ENCODE data around the gene GTSF1L.
"Not testable (repeated sequence)": the region's sequence is repeated elsewhere in the genome, so short reads cannot be mapped to it uniquely, and the experiment has no call there.

Gene GTSF1L

DNA sequence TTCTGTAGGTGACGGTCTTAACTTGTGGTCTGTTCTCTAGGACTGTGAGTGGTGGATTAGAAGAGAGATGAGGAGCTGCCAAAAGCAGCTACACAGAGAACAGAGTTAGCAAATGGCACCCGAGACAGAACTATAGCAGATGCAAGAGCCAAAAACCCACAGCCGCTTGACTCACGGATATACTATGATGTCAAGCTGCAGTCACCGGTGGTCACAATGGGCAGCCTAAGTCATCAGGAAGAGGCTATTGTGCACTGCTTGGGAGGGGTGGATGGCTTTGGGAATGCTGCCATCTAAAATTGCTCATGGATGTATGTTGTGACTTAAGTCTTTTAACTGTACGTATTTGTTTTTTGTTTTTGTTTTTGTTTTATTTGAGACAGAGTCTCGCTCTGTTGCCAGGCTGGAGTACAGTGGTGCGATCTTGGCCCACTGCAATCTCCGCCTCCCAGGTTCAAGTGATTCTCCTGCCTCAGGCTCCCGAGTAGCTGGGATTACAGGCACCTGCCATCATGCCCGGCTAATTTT, at the start of gene GTSF1L:
Gene GTSF1L (minus strand): TSS at position 192 of the 528 bp plus-strand sequence. CDS start 308 bp downstream, outside the sequence.
- Mint-ChIP-seq H3K4me3 (no peak within 1 kb of the TSS), H3K27me3 (ENCODE audit: low read depth) (no peaks in the 10 kb centered on the region), H3K36me3 (ENCODE audit: low read depth) (no peaks in the 10 kb centered on the region), H3K27ac (no peak within 1 kb of the TSS), H3K9me3 (peaks cover 14% of the 10 kb centered on the region), H3K4me1 (ENCODE audit: low read depth) (peaks cover 28% of the 10 kb centered on the region)

DNA sequence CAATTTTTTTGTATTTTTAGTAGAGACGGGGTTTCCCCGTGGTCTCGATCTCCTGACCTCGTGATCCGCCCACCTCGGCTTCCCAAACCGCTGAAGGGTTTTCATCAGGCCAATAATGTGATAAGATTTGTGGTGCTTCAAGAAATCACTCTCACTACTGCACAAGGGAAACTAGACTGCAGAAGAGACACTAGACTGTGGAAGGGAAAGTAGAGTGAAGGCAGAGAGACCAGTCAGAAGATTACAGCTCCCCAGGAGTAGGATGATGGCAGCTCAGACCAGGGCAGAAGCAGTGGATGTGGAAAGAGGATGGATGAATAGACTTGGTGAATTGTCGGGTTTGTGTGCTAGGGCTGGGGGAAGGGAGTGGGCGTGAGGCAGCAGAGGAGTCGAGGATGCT, 48.0 kb upstream of the GTSF1L start:
- H3K27me3 Mint-ChIP-seq (ENCODE audit: low read depth): peaks cover 12% of the 10 kb centered on the region
- H3K9me3 Mint-ChIP-seq: peaks cover 24% of the 10 kb centered on the region
- H3K27ac Mint-ChIP-seq: no peak overlapping the region
- H3K36me3 Mint-ChIP-seq (ENCODE audit: low read depth): peaks cover 3% of the 10 kb centered on the region
- no peak overlapping the region for H3K4me3 Mint-ChIP-seq
- peaks cover 4% of the 10 kb centered on the region for H3K4me1 Mint-ChIP-seq (ENCODE audit: low read depth)

DNA sequence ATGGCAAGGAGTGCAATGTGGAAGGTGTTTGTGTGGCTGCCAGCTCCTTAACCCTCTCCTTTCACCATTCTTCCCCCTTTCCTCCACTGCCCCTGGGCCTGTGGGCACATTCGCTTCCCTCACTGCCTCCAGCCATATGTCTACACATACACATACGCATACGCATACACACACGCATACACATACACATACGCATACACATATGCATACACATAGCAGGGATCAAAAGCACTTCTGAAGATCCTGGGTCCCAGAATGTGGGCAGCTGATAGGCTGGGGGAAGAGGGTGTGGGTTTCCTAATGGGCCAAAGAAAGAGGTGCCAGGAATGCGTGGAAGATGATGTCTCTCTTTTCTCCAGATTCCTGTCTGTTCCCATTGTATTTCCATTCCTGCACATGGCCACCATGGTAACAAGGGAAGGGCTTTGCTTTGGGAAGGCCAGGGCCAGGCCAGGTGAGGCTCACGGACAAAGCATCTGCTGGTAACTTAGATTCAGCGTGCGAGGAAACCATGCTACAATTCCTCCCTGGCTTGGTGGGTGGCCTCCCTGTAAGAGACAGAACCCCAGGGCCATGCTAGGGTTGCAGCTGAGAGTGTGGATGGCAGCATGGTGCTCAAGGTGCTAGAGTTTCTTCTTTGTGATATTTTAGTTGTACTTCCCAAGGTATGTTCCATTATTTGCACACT, 44.8 kb upstream of the GTSF1L start:
- Mint-ChIP-seq H3K4me3 (no peak overlapping the region), H3K4me1 (ENCODE audit: low read depth) (peaks cover 8% of the 10 kb centered on the region), H3K36me3 (ENCODE audit: low read depth) (no peaks in the 10 kb centered on the region), H3K27me3 (ENCODE audit: low read depth) (peaks cover 26% of the 10 kb centered on the region), H3K27ac (no peak overlapping the region), H3K9me3 (peaks cover 5% of the 10 kb centered on the region)

DNA sequence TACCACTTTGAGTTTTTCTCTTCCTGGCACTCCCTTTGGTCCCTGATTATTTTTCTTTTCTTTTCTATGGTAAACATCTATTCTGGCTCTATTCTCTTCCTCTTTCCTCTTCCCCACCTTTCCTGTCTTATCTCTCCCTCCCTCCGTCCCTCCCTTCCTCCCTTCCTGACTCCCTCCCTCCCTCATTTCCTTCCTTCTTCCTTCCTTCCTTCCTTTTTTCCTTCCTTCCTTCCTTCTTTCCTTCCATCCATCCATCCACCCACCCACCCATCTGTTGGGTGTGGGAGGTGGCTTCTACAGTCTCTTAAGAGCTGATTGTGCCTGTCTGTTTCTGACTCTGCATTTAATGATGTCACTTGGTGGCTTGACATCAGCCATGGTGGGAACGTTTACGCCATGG, 43.5 kb upstream of the GTSF1L start:
- peaks cover 31% of the 10 kb centered on the region for H3K27me3 Mint-ChIP-seq (ENCODE audit: low read depth)
- no peaks in the 10 kb centered on the region for H3K36me3 Mint-ChIP-seq (ENCODE audit: low read depth)
- H3K4me1 Mint-ChIP-seq (ENCODE audit: low read depth): peaks cover 8% of the 10 kb centered on the region
- H3K4me3 Mint-ChIP-seq: no peak overlapping the region
- peaks cover 5% of the 10 kb centered on the region for H3K9me3 Mint-ChIP-seq
- no peak overlapping the region for H3K27ac Mint-ChIP-seq

DNA sequence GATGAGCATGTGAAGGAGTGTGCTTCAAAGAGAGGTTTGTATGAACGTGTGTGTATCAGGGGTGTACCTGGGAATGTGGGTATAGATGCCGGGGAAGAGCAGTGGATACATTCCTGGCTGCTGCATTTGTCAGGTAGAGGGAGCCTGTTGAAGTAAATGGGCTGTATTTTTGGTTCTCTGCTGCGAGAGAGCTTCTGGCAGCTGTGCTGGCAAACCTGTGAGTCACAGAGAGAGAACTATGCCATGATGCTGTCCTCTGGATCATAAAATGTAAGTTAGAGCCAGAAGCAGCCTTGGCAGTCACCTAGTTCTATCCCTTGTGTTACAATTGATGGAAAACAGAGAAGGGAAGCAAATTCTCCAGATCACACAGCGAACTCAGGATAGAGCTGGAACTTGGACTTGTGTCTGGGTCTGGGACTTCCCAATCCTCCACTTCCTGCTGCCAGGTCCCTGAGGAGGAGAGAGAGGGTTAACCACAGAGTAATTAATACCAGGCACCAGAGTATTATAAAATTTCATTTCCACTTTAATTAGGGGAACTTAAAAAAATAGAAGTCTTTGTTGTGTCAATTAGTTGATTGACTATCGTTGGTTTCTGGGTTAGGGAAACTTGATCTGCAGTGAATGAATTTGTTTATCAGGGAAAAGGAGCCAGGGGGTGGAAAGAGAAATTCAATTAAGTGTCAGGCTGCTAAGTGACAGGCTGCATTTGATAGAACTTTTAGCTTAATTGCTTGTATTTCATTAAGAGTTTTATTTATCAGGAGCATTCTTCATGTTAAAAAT, 41.1 kb upstream of the GTSF1L start:
- peaks cover 6% of the 10 kb centered on the region for H3K4me1 Mint-ChIP-seq (ENCODE audit: low read depth)
- H3K4me3 Mint-ChIP-seq: no peak overlapping the region
- no peaks in the 10 kb centered on the region for H3K36me3 Mint-ChIP-seq (ENCODE audit: low read depth)
- H3K27me3 Mint-ChIP-seq (ENCODE audit: low read depth): peaks cover 26% of the 10 kb centered on the region
- no peaks in the 10 kb centered on the region for H3K9me3 Mint-ChIP-seq
- no peak overlapping the region for H3K27ac Mint-ChIP-seq

DNA sequence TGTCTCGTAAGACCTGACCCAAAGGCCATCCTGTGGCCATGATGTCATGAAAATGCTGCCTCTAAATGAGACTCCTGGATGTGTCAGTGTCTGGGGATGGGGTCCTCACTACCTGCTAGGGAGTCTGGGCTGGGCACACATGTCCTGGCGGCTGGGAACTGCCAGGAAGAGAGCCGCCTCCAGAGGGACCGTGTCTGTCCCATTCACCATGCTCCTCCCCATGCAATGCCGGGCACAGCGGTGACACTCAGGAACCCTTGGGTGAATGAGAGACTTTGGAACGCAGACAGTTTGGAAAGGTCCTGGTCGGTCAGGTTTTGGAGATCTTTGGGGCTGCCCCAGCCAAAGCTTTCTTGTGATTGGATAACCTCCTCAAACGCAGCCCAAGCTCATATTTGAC, 40.1 kb upstream of the GTSF1L start:
- Mint-ChIP-seq H3K4me1 (ENCODE audit: low read depth) (peaks cover 6% of the 10 kb centered on the region), H3K36me3 (ENCODE audit: low read depth) (no peaks in the 10 kb centered on the region), H3K27ac (no peak overlapping the region), H3K9me3 (no peaks in the 10 kb centered on the region), H3K27me3 (ENCODE audit: low read depth) (peaks cover 26% of the 10 kb centered on the region), H3K4me3 (no peak overlapping the region)

DNA sequence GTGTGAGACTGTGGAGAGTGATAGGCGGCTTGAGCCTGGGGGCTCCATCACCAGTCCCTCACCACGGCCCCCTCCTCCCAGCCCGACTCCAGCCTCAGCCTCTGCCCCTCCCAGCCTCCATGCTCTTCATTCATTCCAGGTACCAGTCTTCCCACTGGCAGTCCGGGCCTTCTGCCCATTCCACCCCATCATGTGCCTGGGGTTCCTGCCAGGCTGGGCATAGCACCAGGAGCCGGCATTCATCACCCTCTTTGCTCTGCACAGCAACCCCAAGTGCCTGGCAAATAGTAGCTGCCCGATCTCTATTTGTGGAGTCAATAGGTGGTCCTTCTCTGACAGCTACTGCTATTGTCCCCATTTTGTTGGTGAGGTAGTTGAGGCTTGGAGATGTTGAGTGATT, 39.6 kb upstream of the GTSF1L start:
- peaks cover 6% of the 10 kb centered on the region for H3K4me1 Mint-ChIP-seq (ENCODE audit: low read depth)
- H3K9me3 Mint-ChIP-seq: no peaks in the 10 kb centered on the region
- H3K4me3 Mint-ChIP-seq: no peak overlapping the region
- H3K27ac Mint-ChIP-seq: no peak overlapping the region
- H3K36me3 Mint-ChIP-seq (ENCODE audit: low read depth): peaks cover 1% of the 10 kb centered on the region
- H3K27me3 Mint-ChIP-seq (ENCODE audit: low read depth): peaks cover 26% of the 10 kb centered on the region

DNA sequence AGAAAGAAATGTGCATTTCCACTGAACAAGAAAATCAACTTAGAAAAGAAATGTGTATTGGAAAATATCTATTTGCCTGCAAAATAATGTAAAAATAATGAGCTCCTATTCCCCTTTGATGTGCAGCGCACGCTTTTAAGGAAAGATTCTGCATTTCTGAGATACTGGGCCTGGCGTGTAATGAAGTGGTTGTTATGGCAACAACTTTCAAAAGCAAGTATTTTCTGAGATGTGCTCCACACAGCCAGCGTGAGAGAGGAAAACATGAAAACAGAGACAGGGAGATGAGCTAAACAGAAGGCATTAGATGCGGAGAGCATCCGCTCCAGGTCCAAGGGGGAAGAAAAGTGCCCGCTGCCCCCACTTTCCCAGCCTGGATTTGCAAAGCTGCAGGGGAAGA, 39.1 kb upstream of the GTSF1L start:
- peaks cover 26% of the 10 kb centered on the region for H3K27me3 Mint-ChIP-seq (ENCODE audit: low read depth)
- H3K9me3 Mint-ChIP-seq: no peaks in the 10 kb centered on the region
- peaks cover 6% of the 10 kb centered on the region for H3K4me1 Mint-ChIP-seq (ENCODE audit: low read depth)
- peaks cover 1% of the 10 kb centered on the region for H3K36me3 Mint-ChIP-seq (ENCODE audit: low read depth)
- no peak overlapping the region for H3K4me3 Mint-ChIP-seq
- H3K27ac Mint-ChIP-seq: no peak overlapping the region

DNA sequence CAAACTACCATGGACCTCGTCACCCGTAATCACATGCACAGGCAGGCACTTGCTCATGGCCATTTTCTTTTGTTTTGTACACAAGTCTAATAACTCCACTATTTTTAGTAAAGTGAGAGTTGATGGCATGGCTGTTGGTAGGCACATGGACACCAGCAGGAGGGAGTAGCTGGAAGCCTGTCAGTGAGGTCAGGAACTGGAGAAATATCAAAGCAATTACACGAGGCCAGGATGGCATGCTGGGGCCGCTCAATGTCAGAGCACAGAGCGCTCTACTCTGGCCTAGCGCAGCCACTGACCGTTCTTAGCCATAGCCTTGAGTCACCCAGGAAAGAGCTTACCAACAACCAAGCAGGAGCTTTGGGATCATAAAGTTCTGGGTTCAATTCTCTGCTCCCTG, 36.1 kb upstream of the GTSF1L start:
- H3K27me3 Mint-ChIP-seq (ENCODE audit: low read depth): peaks cover 11% of the 10 kb centered on the region
- no peak overlapping the region for H3K4me3 Mint-ChIP-seq
- peaks cover 3% of the 10 kb centered on the region for H3K4me1 Mint-ChIP-seq (ENCODE audit: low read depth)
- H3K27ac Mint-ChIP-seq: no peak overlapping the region
- peaks cover 6% of the 10 kb centered on the region for H3K36me3 Mint-ChIP-seq (ENCODE audit: low read depth)
- no peaks in the 10 kb centered on the region for H3K9me3 Mint-ChIP-seq

DNA sequence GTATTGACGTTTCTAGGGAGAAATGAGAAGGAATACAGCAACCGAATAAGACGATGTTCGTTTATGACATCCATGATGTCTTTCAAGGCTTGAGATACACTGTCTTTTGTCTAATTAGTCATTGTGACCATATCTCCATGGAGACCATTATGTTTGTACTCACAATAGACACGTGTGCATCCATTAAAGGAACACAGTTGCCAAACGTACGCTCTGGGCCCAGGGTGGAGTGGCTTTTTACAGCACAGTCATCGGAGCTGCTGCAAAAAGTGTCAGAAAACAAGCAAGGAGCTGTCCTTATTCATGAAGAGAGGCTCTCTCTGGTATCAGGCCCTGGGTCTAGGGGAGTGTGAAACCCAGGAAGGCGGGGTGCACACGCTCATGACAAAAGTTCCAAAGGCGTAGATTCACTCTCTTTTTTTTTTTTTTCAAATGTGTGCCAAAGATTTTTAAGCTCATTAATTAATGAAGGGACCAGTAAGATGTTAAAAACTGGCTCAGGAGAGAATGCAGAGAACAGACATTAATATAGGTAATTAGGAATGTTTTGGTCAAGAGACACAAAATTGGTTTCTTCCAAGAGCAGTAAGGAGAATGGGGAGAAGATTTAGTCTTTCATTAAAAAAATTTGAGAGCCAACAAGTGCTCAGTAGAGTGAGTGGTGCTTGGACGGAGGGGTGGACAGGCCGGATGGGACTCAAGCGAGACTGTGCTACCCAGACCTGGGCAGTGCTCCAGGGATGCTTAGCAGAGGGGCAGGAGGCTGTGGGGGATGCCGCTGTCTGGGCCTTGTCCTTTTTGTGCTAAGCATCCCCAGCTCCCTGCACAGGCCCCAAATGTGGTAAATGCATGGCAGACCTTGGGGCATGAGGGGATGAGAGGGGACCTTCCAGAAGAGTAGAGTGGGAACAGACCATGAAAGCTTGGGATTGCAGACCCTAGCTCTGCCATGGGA, 34.9 kb upstream of the GTSF1L start:
- H3K4me3 Mint-ChIP-seq: no peak overlapping the region
- peaks cover 6% of the 10 kb centered on the region for H3K36me3 Mint-ChIP-seq (ENCODE audit: low read depth)
- peaks cover 2% of the 10 kb centered on the region for H3K4me1 Mint-ChIP-seq (ENCODE audit: low read depth)
- no peak overlapping the region for H3K27ac Mint-ChIP-seq
- H3K9me3 Mint-ChIP-seq: no peaks in the 10 kb centered on the region
- peaks cover 5% of the 10 kb centered on the region for H3K27me3 Mint-ChIP-seq (ENCODE audit: low read depth)

DNA sequence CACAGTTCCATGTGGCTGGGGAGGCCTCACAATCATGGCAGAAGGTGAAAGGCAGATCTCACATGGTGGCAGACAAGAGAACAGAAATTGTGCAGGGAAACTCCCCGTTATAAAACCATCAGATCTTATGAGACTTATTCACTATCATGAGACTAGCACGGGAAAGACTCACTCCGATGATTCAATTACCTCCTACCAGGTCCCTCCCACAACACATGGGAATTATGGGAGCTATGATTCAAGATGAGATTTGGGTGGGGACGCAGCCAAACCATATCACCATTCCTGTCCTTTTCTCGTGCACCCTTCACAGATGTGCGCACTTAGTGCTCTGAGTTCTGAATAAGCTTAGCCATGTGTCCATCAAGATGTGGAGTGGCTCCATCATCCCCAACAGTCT, 31.1 kb upstream of the GTSF1L start:
- peaks cover 12% of the 10 kb centered on the region for H3K36me3 Mint-ChIP-seq (ENCODE audit: low read depth)
- H3K9me3 Mint-ChIP-seq; H3K27me3 Mint-ChIP-seq (ENCODE audit: low read depth); H3K27ac Mint-ChIP-seq; H3K4me3 Mint-ChIP-seq: not testable (repeated sequence)
- H3K4me1 Mint-ChIP-seq (ENCODE audit: low read depth): peaks cover 13% of the 10 kb centered on the region

DNA sequence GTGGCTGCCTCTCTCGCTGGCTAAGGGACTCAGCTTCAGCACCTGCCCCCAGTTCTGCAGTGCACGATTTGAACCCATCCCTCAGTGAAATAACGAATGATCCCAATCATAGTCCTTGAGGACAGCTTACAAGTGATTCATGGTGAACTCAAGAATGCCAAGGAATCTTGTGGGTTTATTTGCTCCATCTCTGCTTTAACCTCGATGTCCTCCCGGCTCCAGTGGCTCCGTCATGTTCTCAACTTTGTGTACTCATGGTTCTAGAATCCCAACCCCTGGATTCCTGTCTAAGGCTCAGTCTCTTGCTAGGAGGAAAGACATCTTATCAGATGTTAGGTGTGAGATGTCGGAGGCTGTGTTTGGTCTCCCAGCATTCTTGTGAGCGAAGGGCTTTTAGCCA, 29.0 kb upstream of the GTSF1L start:
- H3K36me3 Mint-ChIP-seq (ENCODE audit: low read depth): peaks cover 12% of the 10 kb centered on the region
- H3K9me3 Mint-ChIP-seq: peaks cover 10% of the 10 kb centered on the region
- H3K4me3 Mint-ChIP-seq: no peak overlapping the region
- no peak overlapping the region for H3K27ac Mint-ChIP-seq
- peaks cover 34% of the 10 kb centered on the region for H3K4me1 Mint-ChIP-seq (ENCODE audit: low read depth)
- H3K27me3 Mint-ChIP-seq (ENCODE audit: low read depth): no peaks in the 10 kb centered on the region

DNA sequence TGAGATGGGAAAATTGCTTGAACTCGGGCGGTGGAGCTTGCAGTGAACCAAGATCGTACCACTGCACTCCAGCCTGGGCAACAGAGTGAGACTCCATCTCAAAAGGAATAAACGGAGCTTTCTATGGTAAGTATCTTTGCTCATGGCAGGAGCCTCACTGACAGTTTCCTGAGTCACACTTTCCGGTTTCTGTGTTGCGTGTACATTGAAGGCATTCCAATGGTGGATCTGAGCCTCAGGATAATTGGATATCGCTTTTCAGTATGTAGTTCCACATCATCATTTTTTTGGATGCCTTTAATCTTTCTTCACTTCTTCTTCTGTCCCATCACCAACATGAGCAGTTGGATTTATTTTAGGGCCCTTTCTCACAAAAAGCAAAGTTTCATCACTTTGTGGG, 28.6 kb upstream of the GTSF1L start:
- peaks cover 37% of the 10 kb centered on the region for H3K4me1 Mint-ChIP-seq (ENCODE audit: low read depth)
- no peak overlapping the region for H3K27ac Mint-ChIP-seq
- H3K9me3 Mint-ChIP-seq: peaks cover 10% of the 10 kb centered on the region
- H3K36me3 Mint-ChIP-seq (ENCODE audit: low read depth): peaks cover 12% of the 10 kb centered on the region
- H3K27me3 Mint-ChIP-seq (ENCODE audit: low read depth): no peaks in the 10 kb centered on the region
- H3K4me3 Mint-ChIP-seq: no peak overlapping the region

DNA sequence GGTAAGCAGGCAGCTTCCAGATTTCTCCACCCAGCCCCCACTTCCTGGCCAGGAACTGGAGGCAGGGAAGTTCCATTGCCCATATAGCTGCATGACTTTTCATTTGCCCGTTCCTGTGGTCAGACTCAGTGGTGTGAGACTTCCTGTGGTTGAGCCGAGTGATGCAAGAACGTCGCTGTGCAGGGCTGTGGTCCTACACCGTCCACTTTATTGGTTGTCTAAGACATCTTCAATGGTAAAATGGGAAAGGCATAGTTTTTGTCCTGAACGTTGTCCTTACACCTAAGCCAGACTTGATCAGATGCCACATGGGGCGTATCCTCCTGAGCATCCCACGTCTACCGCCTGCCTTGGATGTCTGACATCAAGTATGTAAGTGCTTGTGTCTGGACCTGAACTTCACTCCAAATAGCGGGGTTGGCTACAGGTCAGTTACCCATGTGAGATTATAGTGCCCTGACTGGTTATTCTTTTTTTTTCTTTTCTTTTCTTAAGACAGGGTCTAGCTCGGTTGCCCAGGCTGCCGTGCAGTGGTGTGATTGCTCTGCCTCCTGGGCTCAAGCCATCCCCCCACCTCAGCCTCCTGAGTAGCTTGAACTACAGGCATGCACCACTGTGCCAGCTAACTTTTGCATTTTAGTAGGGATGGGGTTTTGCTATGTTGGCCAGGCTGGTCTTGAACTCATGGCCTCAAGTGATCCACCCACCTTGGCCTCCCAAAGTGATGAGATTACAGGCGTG, 25.9 kb upstream of the GTSF1L start:
- no peaks in the 10 kb centered on the region for H3K27me3 Mint-ChIP-seq (ENCODE audit: low read depth)
- peaks cover 7% of the 10 kb centered on the region for H3K36me3 Mint-ChIP-seq (ENCODE audit: low read depth)
- peaks cover 10% of the 10 kb centered on the region for H3K9me3 Mint-ChIP-seq
- H3K4me3 Mint-ChIP-seq: peak overlapping the region; percentile 69
- H3K27ac Mint-ChIP-seq: peak overlapping the region; percentile 96
- H3K4me1 Mint-ChIP-seq (ENCODE audit: low read depth): peaks cover 40% of the 10 kb centered on the region

All from T-helper 1 cell treated with Interleukin-12 subunit alpha and Interleukin-12 subunit beta and Interleukin-4 antibody, amounts not matched to agents 30 μg/mL and 1 μg/mL, for 36 hours (primary cell).